ENCODE data around the gene TTC31. TPM values are rescaled to one million over a fixed set of nuclear protein-coding genes. Genes with fewer than 3 reads are reported as not detected.
A peak's percentile ranks its signal among the peaks of the same experiment; 100 is the strongest.
"Not testable (repeated sequence)": the region's sequence is repeated elsewhere in the genome, so short reads cannot be mapped to it uniquely, and the experiment has no call there.

Gene TTC31
- total RNA-seq, 1 donor from 2014 or later, result 37.5 TPM

DNA sequence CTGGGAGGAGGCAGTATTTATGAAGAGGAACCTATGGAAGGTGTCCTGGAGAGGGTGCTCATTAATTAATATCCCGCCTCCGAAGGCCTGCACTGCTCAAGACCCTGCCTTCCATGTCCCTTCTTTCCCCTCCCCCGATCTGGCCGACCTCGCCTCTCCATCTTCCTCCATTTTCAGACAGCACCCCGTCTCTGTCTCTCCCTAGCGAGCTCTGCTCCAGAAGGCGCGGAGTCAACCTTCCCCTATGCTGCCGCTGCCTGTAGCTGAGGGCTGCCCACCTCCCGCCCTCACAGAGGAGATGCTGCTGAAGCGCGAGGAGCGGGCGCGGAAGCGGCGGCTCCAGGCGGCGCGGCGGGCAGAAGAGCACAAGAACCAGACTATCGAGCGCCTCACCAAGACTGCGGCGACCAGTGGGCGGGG is 25.7 kb upstream of the TTC31 start:
- no peak for DNase-seq (ENCODE audit: extremely low read depth, low read depth, low spot score)

DNA sequence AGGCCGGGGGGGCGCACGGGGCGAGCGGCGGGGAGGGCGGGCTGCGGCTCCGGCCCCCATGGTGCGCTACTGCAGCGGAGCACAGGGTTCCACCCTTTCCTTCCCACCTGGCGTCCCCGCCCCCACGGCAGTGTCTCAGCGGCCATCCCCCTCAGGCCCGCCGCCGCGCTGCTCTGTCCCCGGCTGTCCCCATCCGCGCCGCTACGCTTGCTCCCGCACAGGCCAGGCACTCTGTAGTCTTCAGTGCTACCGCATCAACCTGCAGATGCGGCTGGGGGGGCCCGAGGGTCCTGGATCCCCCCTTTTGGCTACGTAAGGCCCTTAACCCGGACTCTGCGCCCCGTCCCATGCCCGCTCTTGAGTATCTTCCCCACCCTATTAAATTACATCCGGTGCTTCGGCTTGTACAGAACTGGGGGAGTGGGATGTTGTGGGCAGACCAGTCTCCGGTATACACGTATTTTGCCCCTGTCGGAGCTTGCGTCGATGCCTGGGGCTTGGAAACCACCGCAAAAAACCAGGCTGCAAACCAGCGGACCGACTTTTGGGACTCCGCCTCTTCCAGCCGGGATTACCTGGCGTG is 25.2 kb upstream of the TTC31 start:
- DNase-seq (ENCODE audit: extremely low read depth, low read depth, low spot score), result no peak

DNA sequence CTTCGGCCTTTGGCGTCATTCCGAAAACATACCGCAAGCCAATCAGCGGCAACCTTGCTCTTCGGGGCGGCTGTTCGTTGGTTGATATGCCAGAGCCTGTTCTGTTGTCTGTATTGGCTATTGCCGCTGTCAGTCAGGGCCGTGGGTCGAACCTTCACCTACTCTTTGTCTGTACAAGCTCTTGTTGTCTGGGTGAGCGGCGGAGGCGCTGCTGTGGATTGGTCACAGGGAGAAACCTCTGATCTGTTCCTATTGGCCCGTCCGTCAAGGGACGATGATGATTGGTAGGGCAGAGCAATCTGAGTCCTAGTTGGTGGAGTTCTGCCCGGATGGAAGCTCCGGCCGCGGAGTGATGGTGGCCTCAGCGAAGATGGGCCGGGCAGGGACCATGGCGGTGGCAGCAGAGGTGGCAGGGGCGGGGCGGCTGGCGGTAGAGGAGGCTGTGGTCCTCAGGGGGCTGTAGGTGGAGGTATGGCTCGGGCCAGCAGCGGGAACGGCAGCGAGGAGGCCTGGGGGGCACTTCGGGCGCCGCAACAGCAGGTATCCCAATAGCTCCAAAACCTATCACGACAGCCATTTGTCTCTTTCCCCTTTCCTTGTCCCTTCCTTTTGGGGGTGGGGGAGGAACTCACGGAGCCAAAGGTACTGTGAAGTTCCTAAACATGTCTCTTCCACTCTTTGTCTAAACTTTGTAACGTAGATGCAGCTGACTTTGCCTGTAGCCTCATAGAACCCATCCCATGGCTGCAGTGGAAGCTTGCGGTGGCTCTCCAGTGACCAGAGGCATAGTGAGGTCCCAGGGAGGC is 24.5 kb upstream of the TTC31 start, which contains the start of gene WBP1:
Gene WBP1 (plus strand): TSS at position 307 of the 806 bp plus-strand sequence. CDS start 165 bp downstream, at position 472.
- peak; percentile 100 for DNase-seq (ENCODE audit: extremely low read depth, low read depth, low spot score)

DNA sequence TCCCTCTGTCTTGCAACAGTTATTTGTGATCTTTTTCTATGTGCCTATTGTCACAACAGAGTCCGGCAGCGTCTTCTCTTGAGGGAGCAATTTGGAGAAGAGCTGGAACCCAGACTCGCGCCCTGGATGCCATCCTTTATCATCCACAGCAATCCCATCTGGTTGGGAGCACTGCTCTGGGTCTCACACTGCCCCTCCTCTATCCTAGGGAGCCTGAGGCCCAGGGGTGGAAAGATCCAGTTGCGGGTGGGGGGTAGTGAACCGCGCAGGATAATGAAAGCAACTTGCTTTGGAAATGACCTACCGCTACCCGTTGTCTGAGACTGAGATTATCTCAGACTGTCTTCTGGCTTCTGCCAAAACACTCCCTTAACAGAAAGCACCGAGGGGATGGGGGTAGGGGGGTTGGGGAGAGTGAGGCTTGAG is 23.9 kb upstream of the TTC31 start:
- DNase-seq (ENCODE audit: extremely low read depth, low read depth, low spot score), result no peak

DNA sequence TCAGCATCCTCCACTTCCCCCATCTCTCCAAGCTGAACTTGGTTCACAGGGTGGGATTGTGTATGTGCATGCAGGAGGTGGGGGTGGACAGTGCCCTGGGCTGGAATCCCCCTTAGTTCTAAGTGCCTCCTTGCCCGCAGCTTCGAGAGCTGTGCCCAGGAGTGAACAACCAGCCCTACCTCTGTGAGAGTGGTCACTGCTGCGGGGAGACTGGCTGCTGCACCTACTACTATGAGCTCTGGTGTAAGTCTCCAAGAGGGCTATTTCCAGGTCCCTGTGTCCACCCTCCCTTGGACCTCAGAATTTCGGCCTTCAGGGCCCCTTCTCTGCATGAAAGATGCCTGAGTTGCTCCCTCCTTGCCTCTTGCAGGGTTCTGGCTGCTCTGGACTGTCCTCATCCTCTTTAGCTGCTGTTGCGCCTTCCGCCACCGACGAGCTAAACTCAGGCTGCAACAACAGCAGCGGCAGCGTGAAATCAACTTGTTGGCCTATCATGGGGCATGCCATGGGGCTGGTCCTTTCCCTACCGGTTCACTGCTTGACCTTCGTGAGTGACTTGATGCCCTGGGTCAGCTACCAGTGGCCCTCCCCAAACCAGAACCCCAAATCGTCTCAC is 23.3 kb upstream of the TTC31 start:
- not testable (repeated sequence) for DNase-seq (ENCODE audit: extremely low read depth, low read depth, low spot score)

DNA sequence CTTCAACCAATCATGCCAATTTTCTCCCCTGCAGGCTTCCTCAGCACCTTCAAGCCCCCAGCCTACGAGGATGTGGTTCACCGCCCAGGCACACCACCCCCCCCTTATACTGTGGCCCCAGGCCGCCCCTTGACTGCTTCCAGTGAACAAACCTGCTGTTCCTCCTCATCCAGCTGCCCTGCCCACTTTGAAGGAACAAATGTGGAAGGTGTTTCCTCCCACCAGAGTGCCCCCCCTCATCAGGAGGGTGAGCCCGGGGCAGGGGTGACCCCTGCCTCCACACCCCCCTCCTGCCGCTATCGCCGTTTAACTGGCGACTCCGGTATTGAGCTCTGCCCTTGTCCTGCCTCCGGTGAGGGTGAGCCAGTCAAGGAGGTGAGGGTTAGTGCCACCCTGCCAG is 22.7 kb upstream of the TTC31 start:
- not testable (repeated sequence) for DNase-seq (ENCODE audit: extremely low read depth, low read depth, low spot score)

DNA sequence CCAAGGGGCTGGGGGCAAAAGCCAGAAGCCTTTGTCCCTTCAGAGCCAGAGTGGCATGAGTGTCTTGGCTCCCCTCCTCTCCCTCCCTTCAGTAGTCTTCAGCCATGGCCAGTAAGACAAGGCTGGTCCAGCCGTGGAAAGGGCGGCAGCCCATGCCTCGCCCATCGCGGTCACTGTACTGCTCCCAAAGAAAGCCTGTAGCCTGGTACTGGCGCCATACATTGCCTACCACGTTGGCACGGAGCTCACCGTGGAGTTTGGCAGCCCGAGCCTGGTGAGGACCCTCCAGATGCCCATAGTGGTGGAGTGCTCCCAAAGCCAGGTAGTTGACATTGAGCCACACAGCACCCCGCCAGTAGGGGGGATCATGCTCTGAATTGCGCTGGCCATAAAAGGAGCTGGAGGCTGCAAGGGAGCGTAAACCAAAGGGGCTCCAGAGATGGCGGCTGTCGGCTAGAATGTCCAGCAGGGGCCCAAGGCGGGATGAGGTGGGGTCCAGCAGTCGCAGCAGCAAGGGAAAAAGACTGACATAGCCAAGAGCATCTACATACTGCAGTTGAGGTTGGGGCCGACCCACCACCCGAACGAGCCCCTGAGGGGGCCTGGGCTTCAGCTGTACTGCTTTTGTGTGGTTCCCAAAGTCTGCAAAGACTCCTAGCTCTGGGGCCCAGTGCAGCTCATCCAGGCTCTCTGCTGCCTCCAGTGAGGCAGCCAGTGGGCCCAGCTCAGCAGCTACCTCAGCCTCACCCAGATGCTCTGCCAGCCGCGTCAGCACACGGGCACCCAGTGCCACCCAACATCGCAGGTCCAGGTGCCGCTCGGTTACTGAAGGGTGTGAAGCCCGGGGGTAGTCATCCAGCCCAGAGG is 21.5 kb upstream of the TTC31 start:
- no peak for DNase-seq (ENCODE audit: extremely low read depth, low read depth, low spot score)

DNA sequence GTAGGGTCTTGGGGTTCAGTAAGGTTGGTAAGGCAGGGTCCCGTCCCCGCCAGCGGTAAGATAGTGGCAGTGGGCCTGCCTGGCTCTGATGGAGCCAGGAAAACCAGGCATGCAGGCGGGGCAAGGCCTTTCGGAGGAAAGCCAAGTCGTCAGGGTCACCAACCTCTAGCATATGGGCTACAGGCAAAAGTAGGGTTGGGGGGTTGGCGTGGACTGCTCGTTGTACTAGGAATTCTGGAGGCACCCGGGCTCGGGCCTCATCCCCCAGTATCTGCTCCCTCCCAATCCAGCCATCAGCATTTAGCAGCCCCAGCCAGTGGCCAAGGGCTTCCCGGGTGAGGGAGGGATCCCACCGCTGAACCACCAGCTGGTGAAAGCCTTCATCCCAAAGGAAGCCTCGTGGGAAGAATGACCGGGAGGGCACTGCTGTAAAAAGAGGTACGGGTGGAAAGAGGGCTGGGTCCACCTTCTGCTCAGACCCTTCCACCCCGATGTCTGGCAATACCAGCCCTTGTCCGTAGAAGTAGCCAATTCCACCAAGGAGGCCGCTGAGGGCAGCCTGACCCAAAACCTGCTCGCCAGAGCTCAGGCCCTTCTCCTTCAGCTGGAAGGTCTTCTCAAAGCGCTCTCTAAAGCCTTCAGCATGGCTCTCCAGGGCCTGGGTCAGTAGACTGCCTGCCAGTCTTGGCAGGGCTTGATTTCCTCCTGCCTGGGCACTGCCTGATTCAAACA is 20.7 kb upstream of the TTC31 start:
- DNase-seq (ENCODE audit: extremely low read depth, low read depth, low spot score), result no peak

DNA sequence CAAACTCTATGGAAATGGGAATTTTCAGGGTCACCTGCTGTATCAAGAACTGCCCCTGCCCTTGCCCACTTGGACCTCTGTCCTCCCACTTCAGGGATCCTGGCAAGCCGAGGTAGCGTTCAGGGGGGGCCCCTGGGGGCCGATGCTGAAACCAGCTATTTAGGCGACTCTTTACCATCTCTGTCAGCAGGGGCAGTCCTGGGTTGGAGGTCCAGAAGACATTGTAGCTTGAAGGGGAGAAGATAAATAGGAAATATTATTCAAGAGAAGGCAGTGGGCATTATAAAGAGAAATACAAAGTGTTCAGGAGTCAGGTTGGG is 20.1 kb upstream of the TTC31 start:
- no peak for DNase-seq (ENCODE audit: extremely low read depth, low read depth, low spot score)

DNA sequence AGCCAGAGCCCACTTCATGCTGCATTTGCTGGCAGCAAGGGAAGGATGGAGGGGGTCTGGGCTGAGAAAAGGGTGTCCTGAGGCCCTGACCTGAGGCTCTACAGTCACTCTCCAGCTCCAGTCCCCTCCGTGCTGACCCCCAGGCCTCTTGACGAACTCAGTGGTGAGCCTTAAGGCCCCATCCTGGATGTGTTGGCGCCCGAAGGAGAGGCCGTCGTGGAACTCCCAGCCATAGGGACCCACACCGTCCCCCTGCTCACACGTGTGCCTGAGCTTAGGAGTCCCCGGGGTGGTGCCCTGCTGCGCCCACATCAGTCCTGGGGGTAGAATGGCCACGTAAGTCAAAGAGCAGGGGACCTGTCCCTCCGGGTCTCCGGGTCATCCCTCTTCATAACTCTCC is 18.5 kb upstream of the TTC31 start:
- DNase-seq (ENCODE audit: extremely low read depth, low read depth, low spot score), result no peak

DNA sequence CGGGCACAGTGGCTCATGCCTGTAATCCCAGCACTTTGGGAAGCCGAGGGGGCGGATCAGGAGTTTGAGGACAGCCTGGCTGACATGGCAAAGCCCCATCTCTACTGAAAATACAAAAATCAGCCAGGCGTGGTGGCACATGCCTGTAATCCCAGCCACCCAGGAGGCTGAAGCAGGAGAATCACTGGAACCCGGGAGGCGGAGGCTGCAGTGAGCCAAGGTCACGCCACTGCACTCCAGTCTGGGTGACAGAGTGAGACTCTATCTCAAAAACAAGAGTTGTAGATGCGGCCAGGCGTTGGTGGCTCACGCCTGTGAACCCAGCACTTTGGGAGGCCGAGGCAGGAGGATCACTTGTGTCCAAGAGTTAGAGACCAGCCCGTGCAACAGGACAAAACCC is 12.1 kb upstream of the TTC31 start:
- DNase-seq (ENCODE audit: extremely low read depth, low read depth, low spot score), result not testable (repeated sequence)

DNA sequence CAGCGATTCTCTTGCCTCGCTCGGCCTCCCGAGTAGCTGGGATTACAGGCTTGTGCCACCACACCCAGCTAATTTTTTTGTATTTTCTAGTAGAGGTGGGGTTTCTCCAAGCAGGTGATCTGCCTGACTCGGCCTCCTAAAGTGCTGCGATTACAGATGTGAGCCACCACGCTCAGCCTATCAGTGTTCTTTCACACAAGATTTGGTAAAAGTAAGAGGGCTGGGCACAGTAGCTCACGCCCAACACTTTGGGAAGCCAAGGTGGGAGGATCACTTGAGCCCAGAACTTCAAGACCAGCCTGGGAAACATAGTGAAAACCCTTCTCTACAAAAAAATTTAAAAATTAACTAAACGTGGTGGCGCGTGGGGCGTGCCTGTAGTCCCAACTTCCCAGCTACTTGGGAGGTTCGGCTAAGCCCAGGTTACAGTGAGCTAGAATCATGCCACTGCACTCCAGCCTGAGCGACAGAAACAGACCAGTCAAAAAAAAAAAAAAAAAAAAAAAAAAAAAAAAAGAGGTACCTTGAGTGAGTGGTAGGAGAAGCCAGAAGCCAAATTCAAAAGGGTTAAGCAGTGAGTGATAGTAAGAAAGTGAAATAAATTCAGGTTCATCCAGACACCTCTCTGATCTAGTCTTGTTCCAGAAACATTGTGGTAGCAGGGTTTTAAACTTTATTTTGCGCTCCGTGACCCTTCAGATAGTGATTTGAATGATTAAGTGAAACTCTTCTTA is 11.4 kb upstream of the TTC31 start:
- DNase-seq (ENCODE audit: extremely low read depth, low read depth, low spot score), result no peak

DNA sequence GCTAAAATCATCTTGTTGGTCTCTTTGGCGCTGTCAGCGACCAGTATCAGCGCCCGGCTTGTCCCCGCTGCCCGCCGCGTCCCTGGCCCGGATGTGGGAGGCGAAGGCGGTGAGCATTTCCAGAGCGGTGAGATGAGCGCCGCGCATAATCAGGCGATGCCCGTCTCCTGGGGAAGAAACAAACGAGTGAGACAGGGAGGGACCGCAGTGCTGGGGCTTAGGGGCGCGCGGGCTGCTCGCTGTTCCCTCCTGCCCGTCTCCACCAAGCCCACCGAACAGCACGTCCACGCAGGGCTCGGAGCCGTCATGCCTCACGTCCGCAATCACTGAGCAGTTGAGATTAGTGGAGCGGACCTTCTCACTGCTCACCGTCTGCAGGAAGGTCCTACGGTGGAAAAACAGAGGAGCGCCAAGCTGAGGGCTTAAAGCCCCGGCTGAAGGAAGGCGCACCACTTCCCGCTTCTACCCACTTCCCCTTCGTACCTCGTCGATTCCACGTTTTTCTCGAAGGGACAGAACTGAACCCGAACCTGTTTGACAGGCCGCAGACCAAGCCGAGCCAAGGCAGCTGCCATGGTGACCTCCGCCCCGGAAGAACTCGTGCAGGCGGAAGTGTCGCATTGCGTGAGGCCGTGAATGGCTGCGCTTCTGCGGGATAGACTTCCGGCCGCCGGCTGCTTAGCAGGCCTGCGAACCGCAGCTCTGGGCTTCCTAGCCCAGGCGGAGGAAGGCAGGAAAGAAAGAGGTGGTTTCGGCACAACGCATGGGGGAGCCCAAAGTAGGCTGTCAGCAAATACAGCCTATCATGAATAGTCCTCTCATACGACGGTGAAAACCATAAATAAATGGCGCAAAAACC is 10.6 kb upstream of the TTC31 start, which contains the start of gene MRPL53:
Gene MRPL53 (minus strand): TSS at position 595 of the 859 bp plus-strand sequence. CDS start 20 bp downstream, at position 575.
- DNase-seq (ENCODE audit: extremely low read depth, low read depth, low spot score), result peak; percentile 75

DNA sequence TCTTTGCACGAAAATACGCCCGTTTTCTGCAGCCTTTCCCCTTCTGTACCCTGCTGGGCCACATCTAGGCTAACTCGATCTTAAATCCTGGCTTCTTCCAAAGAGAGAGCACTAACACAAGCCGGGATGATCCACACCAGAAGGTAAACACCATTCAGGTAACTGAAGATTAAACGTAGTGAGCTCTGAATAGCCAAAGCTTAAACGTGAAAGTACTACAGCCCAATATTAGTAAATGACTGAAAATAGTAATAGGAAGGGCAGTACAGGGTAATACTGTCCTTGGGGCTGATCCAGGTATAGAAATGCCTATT is 10.0 kb upstream of the TTC31 start:
- DNase-seq (ENCODE audit: extremely low read depth, low read depth, low spot score), result no peak

DNA sequence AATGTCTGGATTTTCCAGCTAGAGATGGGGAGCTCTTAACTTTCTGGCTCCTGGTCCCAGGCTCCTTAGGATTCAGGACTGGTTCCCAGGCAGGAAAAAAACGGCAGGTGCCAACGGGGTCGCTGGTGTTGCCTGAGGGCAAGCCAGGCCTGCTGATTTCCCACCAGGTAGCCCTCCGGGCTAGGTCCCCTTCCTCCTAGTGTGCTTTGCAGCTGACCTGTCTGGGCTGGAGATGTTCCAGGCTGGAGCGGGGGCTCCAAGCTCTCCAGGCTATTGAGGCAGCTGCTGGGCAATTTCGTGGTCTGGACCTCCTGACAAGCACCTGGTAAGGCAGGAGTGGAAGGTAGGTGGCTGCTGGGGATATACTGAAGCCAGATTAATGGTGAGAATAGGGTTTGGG is 8.4 kb upstream of the TTC31 start:
- DNase-seq (ENCODE audit: extremely low read depth, low read depth, low spot score), result no peak

DNA sequence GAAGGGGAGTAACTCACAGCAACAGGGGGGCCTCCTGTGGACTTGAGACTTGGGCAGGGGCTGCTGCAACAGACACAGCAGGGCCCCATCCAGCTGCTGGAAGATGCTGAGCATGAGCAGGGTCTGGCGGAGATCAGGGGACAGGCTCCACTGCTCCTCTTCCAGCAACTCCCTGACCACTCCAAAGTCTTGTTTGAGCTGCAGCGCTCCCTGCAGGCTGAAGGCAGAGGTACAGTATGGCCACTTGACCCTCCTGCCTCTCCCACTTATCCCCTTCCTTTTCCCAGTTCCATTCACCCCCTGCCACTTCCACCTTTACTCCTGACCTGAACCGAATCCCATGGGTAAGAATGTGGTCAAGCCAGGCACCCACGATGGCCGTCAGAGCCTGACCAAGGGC is 8.0 kb upstream of the TTC31 start:
- no peak for DNase-seq (ENCODE audit: extremely low read depth, low read depth, low spot score)

DNA sequence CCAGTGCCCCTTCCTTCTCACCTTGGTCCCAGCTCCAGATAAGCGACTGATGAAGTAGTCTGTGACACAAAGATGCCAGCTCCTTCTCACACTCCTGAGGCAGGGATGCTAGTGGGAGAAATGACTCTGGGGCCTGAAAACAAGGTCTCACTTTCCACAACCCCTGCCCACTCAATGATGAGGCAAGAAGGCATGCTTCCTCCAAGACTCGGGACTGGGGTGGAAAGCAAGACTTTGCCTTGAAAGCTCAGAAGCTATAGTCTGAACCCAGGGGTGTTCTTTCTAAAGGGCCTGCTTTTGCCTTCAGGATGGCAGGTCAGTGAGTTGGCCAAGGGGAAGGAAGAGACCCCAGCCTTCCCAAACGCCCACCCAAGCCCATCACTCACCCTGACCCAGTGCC is 1.4 kb upstream of the TTC31 start:
- no peak for DNase-seq (ENCODE audit: extremely low read depth, low read depth, low spot score)

DNA sequence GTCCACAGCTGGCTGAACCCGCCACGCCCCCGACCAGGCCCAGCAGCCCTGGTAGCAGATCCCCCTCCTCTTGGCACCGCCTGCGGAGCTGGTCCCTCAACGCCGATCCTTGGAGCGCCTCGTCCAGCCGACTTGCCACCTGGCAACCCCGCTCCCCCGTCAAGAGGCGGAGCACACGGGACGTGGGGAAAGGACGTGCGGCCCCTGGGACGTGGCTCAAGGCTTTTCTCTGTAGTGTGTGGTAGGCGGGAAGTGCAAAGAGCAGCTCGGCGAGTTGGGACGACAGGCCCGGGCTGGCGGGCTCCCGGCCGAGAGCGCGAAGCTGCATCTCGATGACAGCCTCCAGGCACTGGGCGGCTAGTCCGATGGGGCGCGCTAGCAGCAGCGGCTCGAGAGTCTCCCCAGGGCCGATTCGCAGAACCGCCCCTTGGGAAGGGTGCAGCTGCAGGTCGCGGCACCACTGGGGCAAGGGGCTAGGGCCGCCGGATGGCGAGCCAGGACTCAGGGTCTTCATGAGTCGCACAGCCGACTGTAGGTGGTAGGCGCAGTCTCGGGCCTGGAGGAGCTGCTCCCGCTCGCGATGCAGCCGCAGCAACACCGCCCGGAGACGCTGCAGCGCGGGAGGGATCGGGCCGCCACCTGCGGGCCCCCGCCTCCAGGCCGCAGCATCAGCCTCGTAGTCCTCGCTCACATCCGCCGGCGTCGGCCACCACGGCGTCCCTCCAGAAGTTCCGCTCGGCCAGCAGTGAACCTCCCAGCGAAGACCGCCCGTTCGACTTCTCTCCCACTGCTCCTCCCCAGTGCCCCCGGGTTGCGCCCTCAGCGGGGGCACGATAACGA is 700 bp upstream of the TTC31 start:
- no peak for DNase-seq (ENCODE audit: extremely low read depth, low read depth, low spot score)
